ENCODE measurements around the gene ZNF444.
"Not testable (repeated sequence)": the region's sequence is repeated elsewhere in the genome, so short reads cannot be mapped to it uniquely, and the experiment has no call there.

The ZNF444 gene

DNA sequence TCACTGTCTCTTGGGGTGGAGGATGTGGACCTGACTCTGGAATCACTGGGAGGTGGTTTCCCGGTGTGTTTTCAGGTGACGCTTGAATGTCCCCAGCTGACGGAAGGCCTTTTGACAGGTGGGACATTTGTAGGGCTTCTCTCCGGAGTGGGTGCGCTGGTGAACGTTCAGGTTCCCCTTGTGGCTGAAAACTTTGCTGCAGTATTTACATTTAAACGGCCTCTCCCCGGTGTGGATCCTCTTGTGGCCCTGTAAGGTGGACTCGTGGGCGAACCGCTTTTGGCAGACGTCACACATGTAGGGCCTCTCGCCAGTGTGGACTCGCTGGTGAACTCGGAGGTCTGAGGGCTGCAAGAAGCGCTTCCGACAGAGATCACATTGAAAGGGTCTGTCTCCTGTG is 48.7 kb downstream of the ZNF444 start:
- DNase-seq, result no peak

DNA sequence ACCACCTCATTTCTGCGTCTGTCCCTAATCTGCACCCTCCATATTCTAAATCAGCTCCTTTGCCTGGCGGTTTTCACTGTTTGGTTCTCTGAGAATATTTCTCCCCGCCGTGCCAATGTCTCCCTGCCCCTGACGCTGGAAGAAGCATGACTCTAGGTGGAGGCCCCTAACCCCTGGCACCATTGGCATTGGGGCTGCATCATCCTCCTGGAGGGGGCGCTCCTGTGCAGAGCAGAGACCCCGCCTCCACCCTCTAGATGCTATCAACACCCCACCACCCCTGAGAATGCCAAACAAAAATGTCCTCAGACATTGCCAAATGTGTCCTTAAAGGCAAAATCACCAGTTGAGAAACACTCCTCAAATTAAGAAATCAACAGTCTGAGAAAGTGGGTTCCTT is 50.0 kb downstream of the ZNF444 start:
- no peak for DNase-seq

DNA sequence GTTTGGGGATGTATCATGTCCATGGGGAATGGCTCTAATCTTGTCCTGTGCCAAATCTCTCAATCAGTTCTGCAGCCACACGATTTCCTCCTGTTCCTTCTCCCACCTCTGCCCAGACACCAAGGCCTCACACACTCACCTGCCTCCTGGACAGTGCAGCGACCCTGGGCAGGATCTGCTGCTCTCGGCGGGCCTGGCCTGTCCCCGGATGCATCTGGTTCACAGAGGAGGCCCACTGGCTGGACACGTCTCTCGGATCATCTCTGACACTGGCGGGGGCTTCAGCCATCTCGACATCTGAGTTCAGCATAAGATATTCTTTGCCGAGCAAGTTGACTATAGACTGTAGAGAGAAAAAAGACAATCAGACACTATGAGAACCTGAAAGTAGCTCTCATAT is 50.6 kb downstream of the ZNF444 start:
- no peak for DNase-seq

DNA sequence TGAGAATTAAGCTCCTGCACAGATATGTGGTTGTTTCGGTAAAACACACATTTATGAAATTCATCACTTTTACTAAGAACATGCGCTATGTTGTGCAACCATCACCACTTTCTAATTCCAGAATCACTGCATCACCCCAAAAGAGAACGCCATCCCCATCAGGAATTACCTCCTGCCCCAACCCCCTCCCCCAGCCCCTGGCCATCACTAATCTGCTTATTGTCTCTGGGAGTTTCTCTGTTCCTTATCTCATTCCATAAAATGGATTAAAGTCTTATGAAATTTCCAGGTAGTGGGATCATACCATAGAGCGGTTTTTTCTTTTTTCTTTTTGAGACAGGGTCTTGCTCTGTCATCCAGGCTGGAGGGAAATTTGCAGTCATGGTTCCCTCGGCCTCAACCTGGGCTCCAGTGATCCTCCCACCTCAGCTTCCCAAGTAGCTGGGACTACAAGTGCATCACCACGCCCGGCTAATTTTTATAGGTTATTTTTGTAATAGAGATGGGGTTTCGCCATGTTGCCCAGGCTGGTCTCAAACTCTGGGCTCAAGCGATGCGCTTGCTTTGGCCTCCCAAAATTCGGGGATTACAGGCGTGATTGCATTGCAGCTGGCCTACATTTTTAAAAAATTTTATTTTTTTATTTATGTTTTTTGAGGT is 53.0 kb downstream of the ZNF444 start:
- DNase-seq, result no peak

DNA sequence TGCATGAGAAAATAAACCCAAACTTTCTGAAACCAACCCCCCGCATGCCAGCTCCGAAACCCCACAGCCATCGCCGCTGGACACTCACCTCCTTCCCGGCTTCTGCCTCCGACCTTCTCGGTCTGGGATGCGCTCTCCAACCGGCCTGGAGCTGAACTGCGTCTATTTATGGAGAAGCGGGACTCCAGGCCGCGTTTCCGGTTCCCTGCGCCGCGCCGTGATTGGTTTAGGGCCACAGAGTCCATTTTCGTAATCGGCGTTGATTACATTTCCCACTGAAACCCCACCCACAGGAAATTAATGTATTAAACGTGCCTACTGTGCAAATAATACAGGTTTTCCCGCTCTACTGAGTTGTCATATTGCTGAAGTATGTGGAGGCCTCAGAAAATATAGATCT is 56.6 kb downstream of the ZNF444 start, which contains the start of gene ZSCAN5B:
ZSCAN5B (minus strand) TSS at position 138 of the 400 bp plus-strand sequence. CDS start 4,731 bp downstream, outside the sequence.
- not testable (repeated sequence) for DNase-seq

DNA sequence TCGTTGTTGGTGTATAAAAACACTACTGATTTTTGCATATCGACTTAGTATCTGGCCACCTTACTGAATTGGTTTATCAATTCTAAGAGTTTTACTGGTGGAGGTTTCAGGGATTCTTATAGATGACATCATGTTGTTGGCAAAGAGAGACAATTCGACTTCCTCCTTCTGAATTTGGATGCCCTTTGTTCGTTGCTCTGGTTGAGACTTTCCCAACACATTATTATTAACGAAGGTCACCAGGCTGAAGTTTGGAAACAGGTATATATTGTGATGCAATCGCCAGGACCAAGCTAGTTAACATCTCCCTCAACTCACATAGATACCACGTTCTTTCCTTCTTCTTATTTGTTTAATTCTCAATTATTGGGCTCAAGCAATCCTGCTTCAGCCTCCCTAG is 58.6 kb downstream of the ZNF444 start:
- DNase-seq, result no peak

DNA sequence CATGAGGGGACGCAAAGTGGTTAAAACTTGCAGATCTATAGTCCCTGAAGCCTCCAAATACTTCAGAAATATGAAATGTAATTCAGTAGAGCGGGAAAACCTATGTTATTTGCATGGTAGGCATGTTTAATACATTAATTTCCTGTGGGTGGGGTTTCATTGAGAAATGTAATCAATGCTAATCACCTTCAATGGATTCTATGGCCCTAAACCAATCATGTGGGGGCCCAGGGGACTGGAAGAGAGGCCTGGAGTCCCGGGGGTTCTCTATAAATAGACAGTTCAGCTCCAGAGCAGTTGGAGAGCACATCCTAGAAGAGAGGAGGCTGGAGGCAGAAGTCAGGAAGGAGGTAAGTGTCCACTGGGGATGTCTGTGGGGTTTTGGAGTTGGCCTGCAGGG is 60.9 kb downstream of the ZNF444 start, which contains the start of gene ZSCAN5C:
ZSCAN5C (plus strand) TSS at position 301 of the 400 bp plus-strand sequence. CDS start 3,641 bp downstream, outside the sequence.
- DNase-seq, result no peak

DNA sequence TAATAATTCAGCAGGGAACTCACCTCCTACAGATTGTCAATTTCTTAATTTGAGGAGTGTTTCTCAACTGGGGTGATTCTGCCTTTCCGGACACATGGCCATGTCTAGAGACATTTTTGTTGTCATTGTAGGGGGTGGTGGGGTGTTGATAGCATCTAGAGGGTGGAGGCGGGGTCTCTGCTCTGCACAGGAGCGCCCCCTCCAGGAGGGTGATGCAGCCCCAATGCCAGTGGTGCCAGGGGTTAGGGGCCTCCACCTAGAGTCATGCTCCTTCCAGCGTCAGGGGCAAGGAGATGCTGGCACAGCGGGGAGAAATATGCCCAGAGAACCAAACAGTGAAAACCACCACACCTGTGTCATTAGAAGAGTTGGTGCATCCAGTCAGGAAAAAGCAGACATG is 66.5 kb downstream of the ZNF444 start:
- not testable (repeated sequence) for DNase-seq

DNA sequence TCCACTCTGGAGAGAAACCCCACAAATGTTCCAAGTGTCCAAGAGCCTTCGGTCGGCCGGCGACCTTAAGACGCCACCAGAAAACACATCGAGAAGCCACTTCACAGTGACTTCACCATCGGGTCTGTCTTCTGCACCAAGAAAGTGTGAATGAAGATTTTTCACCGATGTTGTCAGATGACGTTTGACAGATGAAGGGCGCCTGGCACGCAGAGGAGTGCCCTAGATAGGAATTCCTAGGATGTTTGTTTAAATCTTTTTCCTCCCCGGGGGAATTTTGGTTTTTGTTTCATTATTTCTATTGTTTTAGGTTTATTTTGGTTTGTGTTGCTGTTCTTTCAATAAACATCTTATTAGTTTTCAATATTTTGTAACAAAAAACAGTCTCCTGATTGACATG is 68.0 kb downstream of the ZNF444 start:
- no peak for DNase-seq

DNA sequence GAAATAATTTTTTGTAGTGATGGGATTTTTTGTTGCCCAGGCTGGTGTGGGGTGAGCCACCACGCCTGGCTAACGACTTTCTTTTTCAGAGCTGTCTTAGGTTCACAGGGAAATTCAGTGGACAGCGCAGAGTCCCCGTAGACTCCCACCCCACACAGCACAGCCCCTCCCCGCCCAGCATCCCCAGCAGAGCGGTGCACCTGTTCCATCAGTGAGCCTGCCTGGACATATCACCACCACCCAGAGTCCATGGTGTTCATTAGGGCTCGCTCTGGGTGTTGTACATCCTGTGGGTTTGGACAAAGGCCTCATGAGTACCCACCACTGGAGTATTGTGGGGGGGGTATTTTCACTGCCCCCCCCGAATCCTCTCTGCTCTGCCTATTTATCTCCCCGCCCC is 68.9 kb downstream of the ZNF444 start:
- DNase-seq, result not testable (repeated sequence)

All from fibroblast of skin of scalp (primary cell).